HG03064 (cell line): Measurements from ENCODE around the gene KMT2B.

Experiments
- ATAC-seq: cut with Tn5 transposase; IDR thresholded peaks from one replicate; pipeline ENCODE4 v1.9.1; 2021; ENCODE audit warnings: low read depth; ENCODE audit not compliant: unreplicated experiment

The KMT2B gene

GRCh38 chr19:35708391-35708790 is 9.4 kb upstream of the KMT2B start:
- ATAC-seq, result no peak

GRCh38 chr19:35710784-35711723 is 6.7 kb upstream of the KMT2B start:
- no peak for ATAC-seq

GRCh38 chr19:35712567-35713505 is 5.0 kb upstream of the KMT2B start:
- ATAC-seq, result no peak

- no peak for ATAC-seq
These were observed 4.3 kb upstream of the KMT2B start for GRCh38 chr19:35713506-35713850.

GRCh38 chr19:35713904-35714495 is 3.8 kb upstream of the KMT2B start:
- ATAC-seq, result no peak

- ATAC-seq, result no peak
These were observed 3.0 kb upstream of the KMT2B start for GRCh38 chr19:35714601-35715354.

- ATAC-seq, result no peak
These were observed 2.4 kb upstream of the KMT2B start for GRCh38 chr19:35715355-35715809.

GRCh38 chr19:35715981-35716800 is 1.6 kb upstream of the KMT2B start:
- ATAC-seq, result no peak

GRCh38 chr19:35716801-35717664 is 770 bp upstream of the KMT2B start:
- peak; percentile 43 for ATAC-seq

- ATAC-seq, result peak; percentile 3
These were observed 690 bp downstream of the KMT2B start for GRCh38 chr19:35718345-35719041.

- no peak for ATAC-seq
These were observed 1.8 kb downstream of the KMT2B start for GRCh38 chr19:35719402-35720162.

GRCh38 chr19:35720163-35720524 is 2.3 kb downstream of the KMT2B start:
- no peak for ATAC-seq

GRCh38 chr19:35720648-35721047 is 2.8 kb downstream of the KMT2B start:
- ATAC-seq, result no peak

- no peak for ATAC-seq
These were observed 3.6 kb downstream of the KMT2B start for GRCh38 chr19:35721374-35721773.

GRCh38 chr19:35722461-35722860 is 4.7 kb downstream of the KMT2B start:
- no peak for ATAC-seq

GRCh38 chr19:35722897-35723296 is 5.1 kb downstream of the KMT2B start:
- ATAC-seq, result no peak

GRCh38 chr19:35723671-35724070 is 5.9 kb downstream of the KMT2B start:
- no peak for ATAC-seq
